22Rv1 (cell line): ENCODE measurements around the gene SLC1A7.

Experiments used
- ZFX ChIP-seq: fragments of 450-650 bp; IDR thresholded peaks from 2 replicates; pipeline ENCODE4 v1.6.1; 2017; ENCODE audit warnings: antibody characterized with exemption, borderline replicate concordance
- TF ChIP-seq, protein P1 (sequence below): fragments of 450-650 bp; IDR thresholded peaks from 2 replicates; pipeline ENCODE4 v1.5.1; 2017; ENCODE audit warnings: mild to moderate bottlenecking

DNA sequence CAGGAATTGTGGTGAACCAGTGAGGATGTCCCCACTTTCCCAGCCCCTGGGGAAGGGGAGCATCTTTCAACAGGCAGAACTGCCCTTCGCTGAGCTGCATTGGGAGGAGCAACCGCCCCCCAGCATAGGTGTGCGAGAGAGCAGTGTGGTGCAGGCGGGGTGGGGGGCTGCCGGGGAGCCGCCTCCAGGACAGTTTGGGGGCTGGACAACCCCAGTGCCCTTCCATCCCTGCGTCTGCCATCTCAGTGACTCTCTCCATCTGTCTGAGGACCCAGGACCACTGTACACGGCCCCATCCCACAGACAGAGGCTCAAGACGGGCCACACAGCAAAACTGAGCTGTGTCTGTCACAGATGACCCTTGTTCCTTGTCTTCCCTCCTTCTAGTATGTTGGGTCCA, 66.3 kb downstream of the SLC1A7 start:
- TF ChIP-seq, protein P1, sequence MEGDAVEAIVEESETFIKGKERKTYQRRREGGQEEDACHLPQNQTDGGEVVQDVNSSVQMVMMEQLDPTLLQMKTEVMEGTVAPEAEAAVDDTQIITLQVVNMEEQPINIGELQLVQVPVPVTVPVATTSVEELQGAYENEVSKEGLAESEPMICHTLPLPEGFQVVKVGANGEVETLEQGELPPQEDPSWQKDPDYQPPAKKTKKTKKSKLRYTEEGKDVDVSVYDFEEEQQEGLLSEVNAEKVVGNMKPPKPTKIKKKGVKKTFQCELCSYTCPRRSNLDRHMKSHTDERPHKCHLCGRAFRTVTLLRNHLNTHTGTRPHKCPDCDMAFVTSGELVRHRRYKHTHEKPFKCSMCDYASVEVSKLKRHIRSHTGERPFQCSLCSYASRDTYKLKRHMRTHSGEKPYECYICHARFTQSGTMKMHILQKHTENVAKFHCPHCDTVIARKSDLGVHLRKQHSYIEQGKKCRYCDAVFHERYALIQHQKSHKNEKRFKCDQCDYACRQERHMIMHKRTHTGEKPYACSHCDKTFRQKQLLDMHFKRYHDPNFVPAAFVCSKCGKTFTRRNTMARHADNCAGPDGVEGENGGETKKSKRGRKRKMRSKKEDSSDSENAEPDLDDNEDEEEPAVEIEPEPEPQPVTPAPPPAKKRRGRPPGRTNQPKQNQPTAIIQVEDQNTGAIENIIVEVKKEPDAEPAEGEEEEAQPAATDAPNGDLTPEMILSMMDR, result no peak
- TF ChIP-seq ZFX, result no peak
